HG03457 (cell line): ENCODE measurements around the gene SYK.
"Not testable (repeated sequence)": the region's sequence is repeated elsewhere in the genome, so short reads cannot be mapped to it uniquely, and the experiment has no call there.

Experiments
- ATAC-seq: cut with Tn5 transposase; IDR thresholded peaks from one replicate; pipeline ENCODE4 v1.9.1; 2021; ENCODE audit warnings: moderate number of reproducible peaks; ENCODE audit not compliant: unreplicated experiment

The SYK gene

DNA sequence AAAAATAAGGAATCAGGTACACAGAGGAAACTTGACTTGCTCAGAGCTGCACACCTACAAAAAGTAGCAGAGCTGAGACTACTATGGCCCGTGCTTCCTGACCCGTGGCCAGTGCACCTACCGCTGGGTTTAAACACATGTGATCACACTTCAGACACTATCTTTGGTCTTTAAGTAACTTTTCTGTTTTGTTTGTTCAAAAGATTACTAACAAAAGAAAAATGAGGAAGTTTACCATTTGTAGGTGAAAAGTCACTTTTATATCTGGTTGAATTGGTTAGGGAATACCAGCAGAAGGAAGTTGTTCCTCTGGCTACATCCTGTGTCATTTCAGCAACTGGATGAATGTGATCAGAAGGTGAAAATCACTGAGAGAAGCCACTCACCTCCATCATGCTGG is 6.5 kb upstream of the SYK start:
- no peak for ATAC-seq

DNA sequence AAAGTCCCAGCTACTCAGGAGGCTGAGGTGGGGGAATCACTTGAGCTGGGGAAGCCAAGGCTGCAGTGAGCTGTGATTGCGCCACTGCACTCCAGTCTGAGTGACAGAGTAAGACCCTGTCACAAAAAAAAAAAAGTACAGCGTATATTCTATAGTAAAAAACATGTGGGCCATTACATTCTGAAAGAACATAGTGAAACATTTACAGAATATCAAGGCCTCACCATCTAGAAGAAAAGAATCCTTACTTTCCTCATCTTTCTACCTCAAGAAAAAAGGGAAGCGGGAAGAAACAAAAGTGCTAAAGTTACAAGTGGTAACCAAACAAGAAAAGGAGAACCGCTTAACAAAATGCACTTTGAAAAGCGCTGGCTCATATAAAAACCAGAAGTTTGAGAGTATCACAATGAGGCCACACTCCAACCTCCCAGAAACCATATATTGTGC is 5.7 kb upstream of the SYK start:
- no peak for ATAC-seq

DNA sequence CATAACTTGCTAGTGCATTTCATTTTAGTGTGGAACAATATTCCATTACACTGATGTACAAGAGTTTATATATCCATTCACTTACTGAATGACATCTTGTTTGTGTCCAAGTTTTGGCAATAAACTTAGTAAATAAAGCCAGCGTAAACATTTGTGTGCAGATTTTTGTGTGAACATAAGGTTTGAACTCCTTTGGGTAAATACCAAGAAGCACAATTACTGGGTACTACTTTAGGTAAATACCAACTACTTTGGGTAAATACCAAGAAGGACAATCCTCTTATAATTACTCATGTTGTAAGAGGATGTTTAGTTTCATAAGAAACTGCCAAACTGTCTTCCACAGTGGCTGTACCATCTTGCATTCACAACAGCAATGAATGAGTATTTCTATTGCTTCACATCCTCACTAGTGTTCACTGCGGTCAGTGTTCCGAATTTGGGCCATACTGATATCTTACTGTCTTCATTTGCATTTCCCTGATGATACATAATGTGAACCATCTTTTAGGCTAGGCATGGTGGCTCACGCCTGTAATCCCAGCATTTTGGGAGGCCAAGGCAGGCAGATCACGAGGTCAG is 2.3 kb upstream of the SYK start:
- ATAC-seq = no peak

DNA sequence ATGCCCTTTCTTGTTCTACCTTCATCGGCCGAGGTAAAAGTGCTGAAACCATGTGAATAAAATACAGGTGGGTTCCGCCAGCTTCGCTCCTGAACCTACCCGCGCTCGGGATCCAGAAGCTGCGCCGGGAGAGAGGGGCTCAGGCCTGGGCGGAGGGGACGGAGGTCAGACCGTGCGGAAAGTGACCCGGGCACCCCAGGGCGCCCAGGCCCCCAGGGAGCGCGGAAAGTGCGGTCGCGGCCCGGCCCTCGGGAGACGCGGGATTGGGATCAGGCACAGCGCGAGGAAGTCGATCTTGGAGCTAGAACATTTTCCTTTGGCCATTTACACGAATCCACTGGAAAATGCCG is 329 bp downstream of the SYK start:
- ATAC-seq = no peak

DNA sequence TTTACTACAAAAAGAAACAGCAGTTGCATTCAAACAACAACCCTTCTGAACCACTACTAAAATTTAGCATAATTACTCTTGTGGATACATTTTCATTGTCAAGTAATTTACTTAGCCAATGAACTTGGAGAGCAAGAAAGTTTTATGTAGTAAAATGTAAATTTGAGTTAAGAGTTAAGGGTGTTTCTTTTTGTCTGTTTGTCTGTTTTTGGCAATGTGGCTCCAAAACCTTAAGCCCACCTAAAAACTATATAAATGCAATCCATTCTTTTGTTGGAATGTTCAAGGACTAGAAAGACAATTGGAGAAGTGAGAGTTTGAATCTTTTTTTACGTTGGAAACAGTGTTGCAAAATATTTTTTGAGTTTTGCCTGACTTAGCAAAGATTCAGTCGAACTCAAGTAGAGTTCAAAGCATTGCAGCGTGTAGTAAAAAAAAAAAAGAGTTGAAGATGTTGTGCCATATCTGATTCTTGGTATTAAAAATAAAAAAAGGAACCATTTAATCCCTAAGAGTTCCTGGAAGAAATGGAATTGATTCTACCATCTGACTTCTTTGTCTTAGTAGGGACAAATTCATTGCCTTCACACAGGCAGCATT is 867 bp downstream of the SYK start:
- ATAC-seq = no peak

DNA sequence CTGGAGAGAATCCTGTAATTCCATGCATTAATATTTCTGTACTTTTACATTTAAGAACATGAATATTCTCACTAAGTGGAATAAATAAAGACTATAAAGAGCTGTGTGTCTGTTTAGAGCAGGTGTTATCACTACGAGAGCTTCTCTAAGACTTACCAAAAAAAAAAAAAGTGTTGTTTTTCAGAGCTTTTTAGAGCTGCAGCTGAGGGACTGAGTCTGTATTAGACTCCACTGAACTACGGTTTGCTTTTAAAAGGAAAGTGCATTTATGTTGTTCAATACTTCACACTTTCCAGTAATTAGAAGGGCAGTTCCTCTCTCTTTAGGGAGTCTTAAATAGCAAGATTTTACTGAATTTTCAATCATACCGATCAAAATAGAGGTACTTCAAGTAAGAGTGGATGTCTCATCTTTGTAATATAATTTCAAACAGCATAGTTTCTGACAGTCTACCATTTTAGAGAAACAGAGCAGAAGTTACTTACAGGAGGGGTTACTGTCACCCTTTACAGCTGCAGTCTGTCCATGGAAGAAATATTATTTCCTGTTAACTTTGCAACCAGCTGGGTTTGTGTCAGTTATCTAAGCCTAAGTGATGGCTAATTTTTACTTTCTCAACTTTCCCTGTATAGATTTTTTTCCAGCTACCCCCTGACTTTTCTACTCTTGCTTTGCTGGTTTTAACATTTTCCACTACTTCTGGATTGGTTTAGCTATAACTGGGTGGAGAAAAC is 2.4 kb downstream of the SYK start:
- ATAC-seq = no peak

DNA sequence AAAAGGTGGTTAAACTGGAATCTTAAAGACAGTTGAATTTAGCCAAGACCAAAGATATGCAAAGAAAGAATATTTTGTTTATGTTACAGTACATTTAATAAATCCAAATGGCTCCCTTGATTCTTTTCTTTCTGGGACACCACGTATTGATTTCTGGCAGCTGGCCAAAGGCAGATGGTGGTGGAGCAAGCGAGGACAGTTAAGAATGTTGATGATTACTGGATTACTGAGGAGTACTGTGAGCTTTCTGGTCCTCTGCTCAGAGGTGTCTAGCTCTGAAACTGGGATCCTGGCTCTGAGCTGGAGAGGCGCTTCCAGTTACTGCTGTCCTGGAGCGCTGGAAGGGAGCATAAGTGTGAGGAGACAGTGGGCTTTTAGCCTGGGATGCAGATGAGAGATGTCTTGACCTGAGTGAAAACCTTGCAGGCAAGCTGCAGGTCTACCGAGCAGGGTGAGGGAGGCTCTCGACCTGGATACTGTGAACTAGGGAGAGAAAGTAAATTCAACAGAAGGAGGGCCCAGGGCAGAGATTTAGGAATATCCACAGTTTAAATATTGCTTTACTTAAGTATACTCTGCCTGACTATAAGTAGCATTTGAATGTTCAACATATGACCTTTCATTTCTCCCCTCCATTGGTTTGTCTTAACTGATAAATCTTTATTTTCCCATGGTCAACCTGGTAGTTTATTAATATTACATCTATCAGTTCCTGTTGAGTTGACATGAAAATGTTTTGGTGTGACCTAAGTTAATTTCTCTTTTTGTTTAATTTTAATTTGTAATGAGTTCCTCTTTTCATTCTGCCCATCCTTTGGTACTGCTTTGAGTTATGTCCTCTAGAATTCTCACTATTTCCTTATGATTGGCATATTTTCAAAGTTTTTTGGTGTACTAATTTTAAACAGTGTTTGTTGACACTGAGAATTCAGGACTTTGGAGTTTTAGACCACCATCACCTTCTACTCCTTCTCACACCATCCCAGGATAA is 3.7 kb downstream of the SYK start:
- ATAC-seq = no peak

DNA sequence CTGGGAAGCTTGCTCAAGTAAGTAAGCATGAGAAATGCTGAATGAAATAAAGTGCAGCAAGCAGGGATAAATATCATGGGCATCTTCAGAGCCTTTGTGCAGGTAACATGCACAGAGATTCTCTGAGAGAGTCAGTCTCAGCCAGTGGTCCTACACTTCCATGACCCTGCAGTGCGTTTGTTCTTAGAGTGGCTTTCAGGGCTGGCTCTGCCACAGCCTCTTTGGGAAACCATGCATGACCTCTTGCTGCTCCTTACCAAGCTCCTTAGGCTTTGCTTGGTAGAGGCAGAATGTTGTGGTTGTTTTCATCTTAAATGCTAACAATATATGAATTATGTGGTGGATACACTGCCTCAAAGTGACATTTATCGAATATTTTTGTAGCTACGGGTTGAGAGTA is 5.4 kb downstream of the SYK start:
- ATAC-seq = no peak

DNA sequence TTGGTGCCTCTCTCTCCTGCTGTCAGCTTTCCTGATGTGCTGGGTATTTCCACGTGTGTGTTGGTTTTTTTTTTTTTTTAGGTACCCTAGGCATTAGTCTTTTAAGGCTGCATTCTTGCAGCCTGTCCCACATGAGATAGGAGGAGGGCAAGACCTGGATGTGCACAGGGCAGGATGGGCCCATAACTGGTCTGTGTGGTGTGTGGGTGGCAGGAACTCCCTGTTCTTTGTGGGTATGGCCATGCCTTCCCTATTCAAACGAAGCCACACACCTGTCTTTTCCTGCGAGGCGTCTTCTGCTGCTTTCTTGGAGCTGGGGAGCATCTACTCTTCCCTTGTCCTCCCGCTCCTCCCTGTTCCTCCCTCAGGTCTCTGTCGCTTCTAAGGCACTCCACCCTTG is 6.8 kb downstream of the SYK start:
- ATAC-seq = no peak

DNA sequence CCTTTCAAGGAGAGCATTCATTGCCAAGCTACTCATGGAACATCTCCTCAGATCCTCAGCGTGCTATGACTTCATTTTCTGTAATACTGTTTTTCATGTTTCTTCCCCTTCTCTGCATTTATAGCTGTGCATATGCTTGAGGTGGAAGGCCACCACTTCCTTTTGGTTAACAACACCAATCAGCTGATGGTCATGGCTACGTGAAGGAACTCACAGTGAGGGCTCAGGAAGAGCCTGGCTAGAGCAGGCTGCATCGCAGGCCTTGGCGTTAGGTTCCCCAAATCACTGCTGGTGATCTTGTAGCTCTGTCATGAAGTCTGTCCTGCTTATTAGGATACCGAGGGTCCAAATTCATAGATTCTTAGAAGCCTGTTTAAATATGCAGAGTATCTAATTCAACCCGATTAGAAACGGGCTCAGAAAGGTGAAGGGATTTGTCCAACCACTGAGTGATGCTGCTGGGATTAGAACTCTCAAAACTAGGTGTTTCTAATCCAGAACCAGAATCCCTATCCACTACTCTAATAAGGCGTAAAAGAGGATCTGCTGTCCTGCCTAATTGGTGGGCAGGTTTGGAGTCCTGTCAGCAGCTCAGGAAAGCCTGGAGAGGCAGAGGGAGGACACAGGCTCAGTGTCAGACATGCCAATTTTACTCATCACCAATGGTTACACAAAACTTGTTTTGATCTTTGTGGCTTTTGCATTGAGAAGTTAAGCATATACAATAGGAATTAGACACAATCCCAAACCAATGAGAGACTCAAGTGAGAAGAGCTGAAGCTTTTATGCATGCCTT is 7.5 kb downstream of the SYK start:
- no peak for ATAC-seq

DNA sequence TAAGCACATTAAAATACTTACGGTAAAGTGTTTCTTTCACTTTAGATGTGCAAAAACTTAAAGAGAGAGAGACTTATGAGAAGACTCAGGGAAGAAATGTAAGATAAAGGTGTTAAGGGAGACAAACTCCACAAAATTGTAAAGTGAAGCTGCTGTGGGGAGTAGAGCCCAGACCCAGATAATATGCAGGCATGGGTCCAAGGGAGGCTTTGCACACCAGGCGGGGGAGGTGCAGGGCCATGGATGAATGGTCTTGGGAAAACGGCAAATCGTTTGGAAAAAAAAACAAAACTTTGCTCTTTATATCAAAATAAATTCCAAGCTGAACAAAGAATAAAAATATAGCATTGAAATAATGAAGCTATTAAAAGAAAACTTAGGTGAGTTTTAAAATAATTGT is 9.1 kb downstream of the SYK start:
- no peak for ATAC-seq

DNA sequence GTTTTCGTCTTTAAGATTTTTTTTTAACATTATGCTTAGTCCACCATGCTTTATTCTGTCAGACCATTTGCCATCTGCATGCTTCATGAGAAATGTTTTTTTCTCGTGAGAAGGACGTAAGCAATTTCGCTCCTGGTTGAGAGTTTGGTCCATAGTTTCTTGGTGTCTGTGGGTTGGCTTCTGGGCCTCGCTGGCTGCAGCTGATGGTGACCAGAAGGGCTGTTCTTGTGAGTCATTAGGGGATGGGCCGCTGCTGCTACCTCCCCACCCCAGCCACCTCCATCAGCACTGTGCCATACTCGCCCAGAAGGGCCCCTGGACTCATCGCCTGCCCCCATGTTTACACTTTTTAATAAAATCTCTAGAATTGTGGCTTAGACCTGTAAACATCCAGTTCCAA is 11.4 kb downstream of the SYK start:
- ATAC-seq = no peak

DNA sequence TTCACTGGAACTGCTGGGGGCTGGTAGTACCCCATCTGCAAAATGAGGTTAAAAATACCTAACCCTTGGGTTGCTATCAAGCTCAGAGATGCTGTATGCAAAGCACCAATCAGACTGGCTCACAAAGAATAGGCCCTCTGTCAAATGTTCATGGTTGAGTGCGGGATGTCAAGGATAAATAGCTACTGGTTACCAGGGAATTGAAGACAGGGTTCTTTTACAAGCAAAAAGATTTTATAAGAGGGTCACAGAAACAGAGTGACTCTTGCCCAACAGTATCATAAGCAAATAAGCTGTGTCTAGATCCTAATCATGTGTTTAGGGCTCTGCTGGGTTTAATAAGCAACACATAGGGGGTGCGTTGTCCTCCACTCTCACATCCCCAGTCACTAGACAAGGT is 11.9 kb downstream of the SYK start:
- no peak for ATAC-seq

DNA sequence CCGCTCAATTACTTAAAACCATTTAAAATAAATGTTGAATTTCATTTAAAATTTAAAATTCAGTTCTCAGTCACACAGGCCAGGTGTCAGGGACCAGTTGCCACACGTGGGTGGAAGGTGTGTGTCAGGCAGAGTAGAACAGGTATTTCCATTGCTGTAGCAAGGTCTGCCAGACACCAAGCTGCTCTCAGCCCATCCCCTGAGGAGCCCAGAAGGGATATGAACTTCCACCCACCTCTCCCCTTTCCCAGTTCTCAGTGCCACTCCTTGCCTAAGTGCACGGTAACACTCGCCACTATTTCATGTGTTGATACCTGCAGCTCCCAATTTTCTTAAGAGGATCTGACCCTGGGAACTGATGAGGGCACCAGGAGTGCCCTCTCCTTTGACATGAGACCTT is 12.7 kb downstream of the SYK start:
- ATAC-seq = no peak

DNA sequence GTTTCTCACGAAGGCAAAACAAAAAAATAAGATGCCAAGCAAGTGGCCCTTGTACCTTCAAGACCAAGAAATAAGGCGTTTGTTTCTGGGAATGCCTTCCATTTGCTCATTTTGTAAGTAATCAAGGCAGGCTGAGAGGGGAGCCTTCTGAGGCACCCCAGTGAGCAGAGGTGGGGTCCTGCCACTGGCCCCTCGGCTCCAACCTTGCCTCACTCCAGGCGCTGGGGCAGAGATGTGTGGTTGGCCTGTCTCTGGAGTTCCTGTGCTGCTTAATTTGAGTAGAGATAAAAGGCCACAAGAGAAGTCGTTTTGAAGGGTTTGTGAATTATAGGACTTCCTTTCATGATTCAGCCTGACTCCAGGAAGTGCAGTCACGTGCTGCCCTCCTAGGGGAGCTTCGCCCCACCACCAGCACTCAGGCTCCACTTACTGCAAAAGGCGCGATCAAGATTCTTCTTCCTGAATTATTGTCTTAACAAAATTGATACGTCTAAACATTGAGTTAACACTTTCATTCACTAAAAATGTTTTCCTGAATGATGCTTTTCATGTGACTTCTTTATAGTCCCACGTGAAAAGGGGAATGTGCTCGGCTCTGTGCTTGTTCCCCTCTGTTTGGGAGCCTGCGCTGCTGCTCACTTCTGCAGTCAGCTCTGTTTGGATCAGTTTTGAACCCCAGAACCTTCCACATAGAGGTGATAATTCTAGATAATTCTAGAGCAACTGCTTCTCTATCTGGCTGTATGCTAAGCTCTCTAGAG is 13.7 kb downstream of the SYK start:
- no peak for ATAC-seq

DNA sequence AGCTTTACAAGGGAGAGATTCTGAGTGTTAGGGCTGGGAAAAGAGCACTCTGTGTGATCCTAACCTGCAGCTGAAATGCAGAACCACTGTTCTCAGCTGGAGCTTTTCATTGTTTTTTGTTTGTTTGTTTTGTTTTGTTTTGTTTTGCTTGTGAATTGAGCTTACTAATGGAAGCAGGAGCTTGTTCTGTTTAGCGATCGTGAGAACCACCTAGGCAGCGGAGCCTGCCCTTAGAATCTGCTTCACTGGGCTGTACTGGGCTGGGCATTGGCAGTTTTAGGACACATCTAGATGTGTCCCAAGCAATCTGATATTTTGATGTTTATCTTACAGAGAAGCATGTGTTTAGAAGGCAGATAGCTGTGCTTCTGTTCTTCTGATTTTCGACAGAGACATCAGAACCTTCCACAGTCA is 14.3 kb downstream of the SYK start:
- no peak for ATAC-seq

DNA sequence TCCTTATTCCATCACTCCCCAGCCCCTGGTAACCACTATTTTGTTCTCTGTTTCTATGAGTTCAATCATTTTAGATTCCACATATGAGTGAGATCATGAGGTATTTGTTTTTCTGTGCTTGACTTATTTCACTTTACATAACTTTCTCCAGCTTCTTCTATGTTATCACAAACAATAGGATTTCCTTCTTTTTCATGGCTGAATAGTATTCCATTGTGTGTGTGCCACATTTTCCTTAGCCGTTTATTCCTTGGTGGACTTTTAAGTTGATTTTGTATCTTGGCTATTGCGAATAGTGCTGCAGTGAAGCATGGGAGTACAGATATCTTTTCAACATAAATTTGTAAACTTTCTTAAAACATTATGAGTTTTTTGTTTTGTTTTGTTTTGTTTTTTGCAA is 15.1 kb downstream of the SYK start:
- no peak for ATAC-seq

DNA sequence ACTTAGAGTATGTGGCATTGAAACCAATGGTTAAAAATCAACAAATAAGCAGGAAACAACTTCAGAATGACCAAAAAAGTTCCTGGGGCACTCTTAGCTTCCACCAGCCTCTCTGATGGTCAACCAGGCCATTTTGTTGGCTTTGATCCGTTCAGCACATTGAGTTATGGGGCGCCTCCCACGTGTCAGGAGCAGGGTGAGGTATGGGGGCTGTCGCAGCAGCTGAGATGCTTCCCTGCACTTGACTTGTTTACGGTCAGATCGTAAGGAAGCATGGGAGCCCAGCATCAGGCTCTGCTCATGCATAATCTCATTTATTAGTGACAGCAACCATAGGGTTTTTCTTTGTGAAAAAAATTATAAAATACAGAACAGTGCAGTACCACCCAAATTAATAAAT is 16.7 kb downstream of the SYK start:
- no peak for ATAC-seq

DNA sequence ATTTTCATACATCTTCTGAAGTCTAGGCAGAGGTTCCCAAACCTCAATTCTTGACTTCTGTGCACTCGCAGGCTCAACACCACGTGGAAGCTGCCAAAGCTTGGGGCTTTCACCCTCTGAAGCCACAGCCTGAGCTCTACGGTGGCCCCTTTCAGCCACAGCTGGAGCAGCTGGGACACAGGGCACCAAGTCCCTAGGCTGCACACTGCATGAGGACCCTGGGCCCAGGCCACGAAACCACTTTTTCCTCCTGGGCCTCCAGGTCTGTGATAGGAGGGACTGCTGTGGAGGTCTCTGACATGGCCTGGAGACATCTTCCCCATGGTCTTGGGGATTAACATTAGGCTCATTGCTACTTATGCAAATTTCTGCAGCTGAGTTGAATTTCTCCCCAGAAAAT is 18.8 kb downstream of the SYK start:
- ATAC-seq = not testable (repeated sequence)

DNA sequence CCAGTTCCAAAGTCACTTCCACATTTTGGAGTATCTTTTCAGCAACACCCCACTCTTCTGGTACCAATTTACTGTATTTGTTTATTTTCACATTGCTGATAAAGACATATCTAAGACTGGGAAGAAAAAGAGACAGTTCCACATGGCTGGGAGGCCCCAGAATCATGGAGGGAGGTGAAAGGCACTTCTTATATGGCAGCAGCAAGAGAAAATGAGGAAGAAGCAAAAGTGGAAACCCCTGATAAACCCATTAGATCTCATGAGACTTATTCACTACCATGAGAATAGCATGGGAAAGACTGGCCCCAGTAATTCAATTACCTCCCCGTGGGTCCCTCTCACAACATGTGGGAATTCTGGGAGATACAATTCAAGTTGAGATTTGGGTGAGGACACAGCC is 19.6 kb downstream of the SYK start:
- ATAC-seq = not testable (repeated sequence)
